Calu3 (cell line): ENCODE data around the gene HECTD2. TPM values are rescaled to one million over a fixed set of nuclear protein-coding genes. Genes with fewer than 3 reads are reported as not detected.
"Not testable (repeated sequence)": the region's sequence is repeated elsewhere in the genome, so short reads cannot be mapped to it uniquely, and the experiment has no call there.

Experiments used
- BruUV-seq: library from RNA; stranded (reverse); fragments of 400-500 nt; replicated peaks from 2 replicates; lab custom pipeline; 2021; lab: Mats Ljungman, UMichigan
- CTCF ChIA-PET: fragments of 300-600 bp; sonication (Branson Sonifier 250); formaldehyde crosslinking; loops from one replicate; lab custom pipeline; 2022; ENCODE audit warnings: antibody characterized with exemption; lab: Charles Lee
- DNase-seq: peaks from one replicate; pipeline ENCODE4 v3.0.0; 2022
- H3K27ac Mint-ChIP-seq: one replicate; pipeline ENCODE4 v1.8.0; 2022; ENCODE audit warnings: mixed read lengths; ENCODE audit not compliant: unreplicated experiment
- H3K27me3 Mint-ChIP-seq: one replicate; pipeline ENCODE4 v1.8.0; 2022; ENCODE audit warnings: mixed read lengths; ENCODE audit not compliant: unreplicated experiment
- H3K36me3 Mint-ChIP-seq: one replicate; pipeline ENCODE4 v1.8.0; 2022; ENCODE audit warnings: mild to moderate bottlenecking, moderate library complexity, mixed read lengths; ENCODE audit not compliant: insufficient read depth, unreplicated experiment
- H3K4me1 Mint-ChIP-seq: one replicate; pipeline ENCODE4 v1.8.0; 2022; ENCODE audit warnings: mild to moderate bottlenecking, low read depth, mixed read lengths; ENCODE audit not compliant: unreplicated experiment
- H3K4me3 Mint-ChIP-seq: one replicate; pipeline ENCODE4 v1.8.0; 2022; ENCODE audit warnings: mild to moderate bottlenecking, low read depth, moderate library complexity, mixed read lengths; ENCODE audit not compliant: unreplicated experiment
- H3K9me3 Mint-ChIP-seq: one replicate; pipeline ENCODE4 v1.8.0; 2022; ENCODE audit warnings: low read depth, mixed read lengths; ENCODE audit not compliant: unreplicated experiment
- intact Hi-C: fragments of 100-400 bp; cut with micrococcal nuclease; formaldehyde crosslinking; loops from one replicate; pipeline ENCODE4 v1.10.0; 2022; ENCODE audit not compliant: unreplicated experiment
- total RNA-seq: library from RNA; stranded (reverse); gene quantifications from 2 replicates; pipeline ENCODE4 v1.2.3, GENCODE V29; 2022
- TF ChIP-seq, protein P1 (sequence below): fragments of 200-600 bp; IDR thresholded peaks from one replicate; pipeline ENCODE4 v1.8.0; 2022; ENCODE audit warnings: antibody characterized with exemption; ENCODE audit not compliant: unreplicated experiment

The HECTD2 gene
- total RNA-seq, 1 experiment from 2014 or later: 2.7 TPM

DNA sequence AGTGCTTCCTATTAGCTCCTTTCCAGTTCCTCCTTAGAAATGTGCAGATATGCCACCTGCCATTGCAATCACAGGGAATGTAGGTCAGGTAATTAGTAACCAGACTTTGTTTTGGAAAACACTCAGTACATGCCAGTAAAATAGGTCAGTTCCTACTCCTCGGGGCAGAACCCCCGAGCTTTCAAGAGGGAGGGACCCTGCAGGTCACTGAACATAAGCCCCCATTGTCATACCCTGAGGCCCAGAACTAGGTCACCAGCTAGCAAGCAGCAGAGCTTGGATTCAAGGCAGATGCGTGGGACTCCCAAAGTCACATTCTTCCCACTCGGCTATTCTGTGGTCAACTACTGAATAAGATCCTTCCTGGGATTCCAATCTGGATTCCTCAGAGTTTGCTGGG, 117.9 kb downstream of the HECTD2 start:
- no TSS peak for BruUV-seq
- no peak for DNase-seq
- Mint-ChIP-seq H3K27me3 (peaks cover 13% of the 10 kb centered on the region), H3K4me3 (no peak overlapping the region), H3K27ac (no peak overlapping the region), H3K36me3 (no peaks in the 10 kb centered on the region), H3K9me3 (peaks cover 2% of the 10 kb centered on the region), H3K4me1 (no peaks in the 10 kb centered on the region)
- TF ChIP-seq, protein P1, sequence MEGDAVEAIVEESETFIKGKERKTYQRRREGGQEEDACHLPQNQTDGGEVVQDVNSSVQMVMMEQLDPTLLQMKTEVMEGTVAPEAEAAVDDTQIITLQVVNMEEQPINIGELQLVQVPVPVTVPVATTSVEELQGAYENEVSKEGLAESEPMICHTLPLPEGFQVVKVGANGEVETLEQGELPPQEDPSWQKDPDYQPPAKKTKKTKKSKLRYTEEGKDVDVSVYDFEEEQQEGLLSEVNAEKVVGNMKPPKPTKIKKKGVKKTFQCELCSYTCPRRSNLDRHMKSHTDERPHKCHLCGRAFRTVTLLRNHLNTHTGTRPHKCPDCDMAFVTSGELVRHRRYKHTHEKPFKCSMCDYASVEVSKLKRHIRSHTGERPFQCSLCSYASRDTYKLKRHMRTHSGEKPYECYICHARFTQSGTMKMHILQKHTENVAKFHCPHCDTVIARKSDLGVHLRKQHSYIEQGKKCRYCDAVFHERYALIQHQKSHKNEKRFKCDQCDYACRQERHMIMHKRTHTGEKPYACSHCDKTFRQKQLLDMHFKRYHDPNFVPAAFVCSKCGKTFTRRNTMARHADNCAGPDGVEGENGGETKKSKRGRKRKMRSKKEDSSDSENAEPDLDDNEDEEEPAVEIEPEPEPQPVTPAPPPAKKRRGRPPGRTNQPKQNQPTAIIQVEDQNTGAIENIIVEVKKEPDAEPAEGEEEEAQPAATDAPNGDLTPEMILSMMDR: no peak
- intact Hi-C loops: no loop called here
- CTCF ChIA-PET: interaction anchor here (1.1 kb wide), 1 partner anchor 89 kb away, joined by 3 read pairs; no protein-coding TSS in a partner anchor

DNA sequence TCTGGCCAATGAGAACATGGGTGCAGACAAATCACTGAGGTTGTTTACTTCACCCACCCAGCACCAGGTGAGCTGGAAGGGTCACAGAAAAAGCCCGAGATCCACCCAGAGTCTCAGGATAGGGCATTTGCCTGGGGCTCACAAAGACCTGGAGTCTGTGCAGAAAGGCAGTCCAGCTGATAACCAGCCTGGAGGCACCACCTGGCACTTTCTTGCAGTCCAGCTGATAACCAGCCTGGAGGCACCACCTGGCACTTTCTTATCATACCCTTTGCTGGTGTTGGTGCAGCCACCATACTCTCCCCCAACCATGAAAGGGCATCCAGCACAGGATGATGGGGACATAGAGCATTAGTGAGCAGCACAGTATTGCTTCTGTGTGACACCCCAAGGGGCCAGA, 118.6 kb downstream of the HECTD2 start:
- TF ChIP-seq, protein P1: no peak
- Mint-ChIP-seq H3K27ac (no peak overlapping the region), H3K9me3 (peaks cover 2% of the 10 kb centered on the region), H3K4me3 (no peak overlapping the region), H3K27me3 (peaks cover 13% of the 10 kb centered on the region), H3K4me1 (no peaks in the 10 kb centered on the region), H3K36me3 (no peaks in the 10 kb centered on the region)
- CTCF ChIA-PET: no interaction called here
- intact Hi-C loops: no loop called here
- no TSS peak for BruUV-seq
- no peak for DNase-seq

DNA sequence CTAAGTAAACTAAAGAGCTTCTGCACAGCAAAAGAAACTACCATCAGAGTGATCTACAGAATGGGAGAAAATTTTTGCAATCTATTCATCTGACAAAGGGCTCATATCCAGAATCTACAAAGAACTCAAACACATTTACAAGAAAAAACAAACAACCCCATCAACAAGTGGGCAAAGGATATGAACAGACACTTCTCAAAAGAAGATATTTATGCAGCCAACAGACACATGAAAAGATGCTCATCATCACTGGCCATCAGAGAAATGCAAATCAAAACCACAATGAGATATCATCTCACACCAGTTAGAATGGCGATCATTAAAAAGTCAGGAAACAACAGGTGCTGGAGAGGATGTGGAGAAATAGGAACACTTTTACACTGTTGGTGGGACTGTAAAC, 124.6 kb downstream of the HECTD2 start:
- intact Hi-C loops, H3K4me3 Mint-ChIP-seq, H3K27ac Mint-ChIP-seq, H3K9me3 Mint-ChIP-seq, H3K4me1 Mint-ChIP-seq, BruUV-seq, DNase-seq, H3K36me3 Mint-ChIP-seq, CTCF ChIA-PET: not testable (repeated sequence)
- peaks cover 13% of the 10 kb centered on the region for H3K27me3 Mint-ChIP-seq

DNA sequence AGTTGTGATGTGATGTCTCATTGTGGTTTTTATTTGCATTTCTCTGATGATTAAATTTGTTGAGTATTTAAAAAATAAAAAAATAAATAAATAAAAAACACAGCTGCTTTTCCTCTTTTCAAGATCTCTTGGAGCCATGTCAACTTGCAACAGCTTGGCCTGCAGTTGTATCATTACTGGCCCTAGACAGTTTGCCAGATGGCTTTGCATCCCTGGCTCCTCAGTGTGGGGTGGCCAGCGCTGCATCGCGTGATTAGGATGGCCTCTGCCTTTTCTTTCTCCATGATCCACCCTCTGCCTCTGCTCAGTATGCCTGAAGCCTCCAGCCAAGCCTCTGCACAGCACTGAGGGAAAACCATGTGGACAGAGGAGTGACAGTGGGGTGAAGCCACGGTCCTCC, 126.0 kb downstream of the HECTD2 start:
- H3K27ac Mint-ChIP-seq: no peak overlapping the region
- no peaks in the 10 kb centered on the region for H3K36me3 Mint-ChIP-seq
- no peak for DNase-seq
- H3K4me1 Mint-ChIP-seq: no peaks in the 10 kb centered on the region
- CTCF ChIA-PET: no interaction called here
- intact Hi-C loops: no loop called here
- TF ChIP-seq, protein P1: no peak
- H3K9me3 Mint-ChIP-seq: peaks cover 2% of the 10 kb centered on the region
- no peak overlapping the region for H3K4me3 Mint-ChIP-seq
- no TSS peak for BruUV-seq
- H3K27me3 Mint-ChIP-seq: peaks cover 13% of the 10 kb centered on the region

DNA sequence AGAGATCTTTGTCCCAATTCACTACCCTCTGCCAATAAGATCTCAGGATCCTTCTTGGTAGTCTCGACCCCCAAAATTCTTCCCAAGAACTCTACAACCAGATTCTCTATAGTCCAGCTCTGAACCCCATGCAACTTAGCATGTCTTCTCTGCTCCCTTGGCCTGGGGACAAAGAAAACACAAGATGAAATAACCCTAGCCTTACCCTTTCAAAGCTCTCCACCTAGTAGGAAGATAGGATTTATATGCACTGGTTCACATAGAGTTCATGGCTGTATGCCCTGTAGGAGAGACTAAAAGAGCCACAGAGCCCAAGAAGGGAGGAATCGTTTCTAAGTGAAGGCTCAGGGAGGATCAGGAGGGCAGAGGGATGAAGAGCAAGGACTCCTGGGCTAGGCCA, 126.6 kb downstream of the HECTD2 start:
- TF ChIP-seq, protein P1: no peak
- no peak overlapping the region for H3K4me3 Mint-ChIP-seq
- no TSS peak for BruUV-seq
- H3K27me3 Mint-ChIP-seq: peaks cover 13% of the 10 kb centered on the region
- DNase-seq: no peak
- no peak overlapping the region for H3K27ac Mint-ChIP-seq
- intact Hi-C loops: no loop called here
- no peaks in the 10 kb centered on the region for H3K36me3 Mint-ChIP-seq
- H3K9me3 Mint-ChIP-seq: peaks cover 2% of the 10 kb centered on the region
- CTCF ChIA-PET: no interaction called here
- H3K4me1 Mint-ChIP-seq: no peaks in the 10 kb centered on the region
